ENCODE data around the gene GCC1. TPM values are rescaled to one million over a fixed set of nuclear protein-coding genes. Genes with fewer than 3 reads are reported as not detected.

GCC1 gene
- total RNA-seq, 3 donors from 2014 or later (not counting 1 experiment from before 2014, with no cell fraction given) = 26.1 to 32.1 (median 28.7) TPM

GRCh38 chr7:127536394-127536691 lies 49.1 kb downstream of the GCC1 start:
- Mint-ChIP-seq H3K9me3 (no peaks in the 10 kb centered on the region), H3K27me3 (ENCODE audit: low read depth in 2 of 2) (peaks cover 21 to 43% of the 10 kb centered on the region in 2 donors), H3K36me3 (no peaks in the 10 kb centered on the region), H3K4me3 (no peak overlapping the region), H3K27ac (no peak overlapping the region), H3K4me1 (no peaks in the 10 kb centered on the region)
- H3K27ac ChIP-seq (ENCODE audit: low read length) = no peak overlapping the region
- no peak for ATAC-seq
- H3K27me3 ChIP-seq (ENCODE audit: control insufficient read depth, insufficient read depth, low read length) = peaks cover 4% of the 10 kb centered on the region
- no peaks in the 10 kb centered on the region for H3K4me1 ChIP-seq (ENCODE audit: control insufficient read depth, insufficient read depth, low read length)
- H3K36me3 ChIP-seq (ENCODE audit: control insufficient read depth, insufficient read depth, low read length) = no peaks in the 10 kb centered on the region
- no peaks in the 10 kb centered on the region for H3K9me3 ChIP-seq (ENCODE audit: control insufficient read depth, insufficient read depth, low read length)
- 100% methylated on average over 1 of the region's 2 CpGs for WGBS (ENCODE audit: insufficient coverage)
- intact Hi-C loops (cut with micrococcal nuclease) = no loop called here
- no peak overlapping the region for H3K4me3 ChIP-seq (ENCODE audit: low read length)
- DNase-seq = no peak
- no peak for TF ChIP-seq CTCF (IDR thresholded peaks at IDR 0.05)

- no peaks in the 10 kb centered on the region for H3K36me3 ChIP-seq (ENCODE audit: control insufficient read depth, insufficient read depth, low read length)
- 88% methylated on average over 11 of the region's 11 CpGs for WGBS (ENCODE audit: insufficient coverage)
- no peak for TF ChIP-seq CTCF (IDR thresholded peaks at IDR 0.05)
- peaks cover 4% of the 10 kb centered on the region for H3K27me3 ChIP-seq (ENCODE audit: control insufficient read depth, insufficient read depth, low read length)
- no peaks in the 10 kb centered on the region for H3K4me1 ChIP-seq (ENCODE audit: control insufficient read depth, insufficient read depth, low read length)
- no peaks in the 10 kb centered on the region for H3K4me1 Mint-ChIP-seq
- no peak overlapping the region for H3K4me3 ChIP-seq (ENCODE audit: low read length)
- no peak overlapping the region for H3K27ac ChIP-seq (ENCODE audit: low read length)
- H3K9me3 Mint-ChIP-seq = no peaks in the 10 kb centered on the region
- intact Hi-C loops (cut with micrococcal nuclease) = no loop called here
- H3K9me3 ChIP-seq (ENCODE audit: control insufficient read depth, insufficient read depth, low read length) = no peaks in the 10 kb centered on the region
- no peak overlapping the region for H3K4me3 Mint-ChIP-seq
- DNase-seq (no peak), ATAC-seq (no peak)
- H3K27me3 Mint-ChIP-seq (ENCODE audit: low read depth in 2 of 2) = peaks cover 21 to 48% of the 10 kb centered on the region in 2 donors
- no peak overlapping the region for H3K27ac Mint-ChIP-seq
- no peaks in the 10 kb centered on the region for H3K36me3 Mint-ChIP-seq
These were observed 49.6 kb downstream of the GCC1 start for GRCh38 chr7:127535546-127536393.

GRCh38 chr7:127534636-127535035 lies 50.8 kb downstream of the GCC1 start:
- no peak overlapping the region for H3K27ac Mint-ChIP-seq

More at GRCh38 chr7:127534636-127535035, 50.8 kb downstream of the GCC1 start:
- H3K27me3 ChIP-seq (ENCODE audit: control insufficient read depth, insufficient read depth, low read length) = peaks cover 4% of the 10 kb centered on the region
- Mint-ChIP-seq H3K4me1 (no peaks in the 10 kb centered on the region), H3K36me3 (no peaks in the 10 kb centered on the region), H3K9me3 (no peaks in the 10 kb centered on the region), H3K4me3 (no peak overlapping the region), H3K27me3 (ENCODE audit: low read depth in 2 of 2) (peaks cover 18 to 59% of the 10 kb centered on the region in 2 donors)
- no peak overlapping the region for H3K27ac ChIP-seq (ENCODE audit: low read length)
- intact Hi-C loops (cut with micrococcal nuclease) = no loop called here
- H3K4me1 ChIP-seq (ENCODE audit: control insufficient read depth, insufficient read depth, low read length) = no peaks in the 10 kb centered on the region
- no peak overlapping the region for H3K4me3 ChIP-seq (ENCODE audit: low read length)
- 52% methylated on average over 4 of the region's 5 CpGs for WGBS (ENCODE audit: insufficient coverage)
- TF ChIP-seq CTCF (IDR thresholded peaks at IDR 0.05) = no peak
- H3K36me3 ChIP-seq (ENCODE audit: control insufficient read depth, insufficient read depth, low read length) = no peaks in the 10 kb centered on the region
- DNase-seq = no peak
- no peaks in the 10 kb centered on the region for H3K9me3 ChIP-seq (ENCODE audit: control insufficient read depth, insufficient read depth, low read length)
- no peak for ATAC-seq
